ENCODE results near the gene FAM114A2.

- TF ChIP-seq POLR2A (IDR thresholded peaks at IDR 0.05) (no peak), CTCF (IDR thresholded peaks at IDR 0.05) (no peak)
Observed at GRCh38 chr5:153998768-153999167, 39.9 kb downstream of the FAM114A2 start.

Measured in body of pancreas (tissue), 4 donors.